HepG2 (cell line): ENCODE results near the gene AKR1A1. TPM values are rescaled to one million over a fixed set of nuclear protein-coding genes. Genes with fewer than 3 reads are reported as not detected.
A peak's percentile ranks its signal among the peaks of the same experiment; 100 is the strongest.

Source experiments
- AHR ChIP-seq: IDR thresholded peaks from 2 replicates; pipeline ENCODE4 v1.6.1; 2018; ENCODE audit warnings: missing genetic modification reagents, missing compliant biosample characterization
- EHMT2 ChIP-seq: fragments of 200-600 bp; sonication (generic); IDR thresholded peaks from 2 replicates; pipeline ENCODE4 v1.7.0; 2017; ENCODE audit warnings: antibody characterized with exemption, low read depth, low read length, borderline replicate concordance
- SMARCE1 ChIP-seq: fragments of 450-650 bp; IDR thresholded peaks from 2 replicates; pipeline ENCODE4 v1.6.1; 2017; ENCODE audit warnings: borderline replicate concordance
- ZMAT3 ChIP-seq: sonication (generic); formaldehyde crosslinking; conservative IDR thresholded peaks from 2 replicates; pipeline ENCODE4 v1.7.0; 2021; ENCODE audit warnings: missing genetic modification reagents
- ZNF12 ChIP-seq: sonication (generic); formaldehyde crosslinking; IDR thresholded peaks from 2 replicates; pipeline ENCODE4 v1.5.0; 2020; ENCODE audit warnings: missing genetic modification reagents
- ZNF703 ChIP-seq: sonication (generic); formaldehyde crosslinking; IDR thresholded peaks from 2 replicates; pipeline ENCODE4 v1.5.1; 2020; ENCODE audit warnings: missing genetic modification reagents, mild to moderate bottlenecking, moderate library complexity, borderline replicate concordance
- ZNF768 ChIP-seq: sonication (generic); formaldehyde crosslinking; IDR thresholded peaks from 2 replicates; pipeline ENCODE4 v1.4.0; 2020; ENCODE audit warnings: missing genetic modification reagents
- polyA plus RNA-seq, 8 experiments: library from polyadenylated mRNA; depleted of rRNA in 3 of 8; stranded (reverse) in 7 of 8; unstranded in 1 of 8; fragments of >200 nt; fragmentation: Illumina TruSeq in 4 of 8; extraction: Trizol in 4 of 8; gene quantifications; 2 replicates each; pipeline versions ENCODE4 v1.2.1 to v1.2.3, GENCODE V29; 2011 to 2016; ENCODE audit warnings: low read depth in 4 of 8, missing spikeins in 1 of 8, mixed read lengths in 1 of 8; ENCODE audit not compliant: insufficient read depth in 1 of 8
- total RNA-seq, 5 experiments: library from RNA; depleted of rRNA; stranded (reverse); fragments of >200 nt; fragmentation: Illumina TruSeq; extraction: Trizol; gene quantifications; 2 replicates each; pipeline ENCODE4 v1.2.3, GENCODE V29; 2016; ENCODE audit warnings: low read depth in 1 of 5
- TF ChIP-seq, protein P1 (sequence below): sonication (generic); formaldehyde crosslinking; IDR thresholded peaks from 2 replicates; pipeline ENCODE4 v1.4.0; 2020; ENCODE audit warnings: missing genetic modification reagents
- TF ChIP-seq, protein P2 (sequence below): sonication (generic); formaldehyde crosslinking; IDR thresholded peaks from 2 replicates; pipeline ENCODE4 v1.9.0; 2022; ENCODE audit warnings: missing genetic modification reagents, mild to moderate bottlenecking, borderline replicate concordance
- TF ChIP-seq, protein P3 (sequence below): sonication (generic); formaldehyde crosslinking; conservative IDR thresholded peaks from 2 replicates; pipeline ENCODE4 v1.8.0; 2022; ENCODE audit warnings: mild to moderate bottlenecking, moderate library complexity, missing genetic modification reagents
- TF ChIP-seq, protein P4 (sequence below): IDR thresholded peaks from 2 replicates; pipeline ENCODE4 v1.6.1; 2018; ENCODE audit warnings: missing genetic modification reagents, mild to moderate bottlenecking, missing compliant biosample characterization
- TF ChIP-seq, protein P5 (sequence below), 2 experiments: fragments of 450-650 bp in 1 of 2; sonication (generic) in 1 of 2; formaldehyde crosslinking; IDR thresholded peaks; 2 replicates each; pipeline versions ENCODE4 v1.5.0 to v1.8.0; 2020 to 2022; ENCODE audit warnings: mild to moderate bottlenecking in 1 of 2, missing genetic modification reagents in 1 of 2

The AKR1A1 gene
- total and polyA plus RNA-seq, 2 of the 13 experiments (the other 11 are each of a cell fraction or from before 2014, with no cell fraction given), result 181 to 217 TPM

DNA sequence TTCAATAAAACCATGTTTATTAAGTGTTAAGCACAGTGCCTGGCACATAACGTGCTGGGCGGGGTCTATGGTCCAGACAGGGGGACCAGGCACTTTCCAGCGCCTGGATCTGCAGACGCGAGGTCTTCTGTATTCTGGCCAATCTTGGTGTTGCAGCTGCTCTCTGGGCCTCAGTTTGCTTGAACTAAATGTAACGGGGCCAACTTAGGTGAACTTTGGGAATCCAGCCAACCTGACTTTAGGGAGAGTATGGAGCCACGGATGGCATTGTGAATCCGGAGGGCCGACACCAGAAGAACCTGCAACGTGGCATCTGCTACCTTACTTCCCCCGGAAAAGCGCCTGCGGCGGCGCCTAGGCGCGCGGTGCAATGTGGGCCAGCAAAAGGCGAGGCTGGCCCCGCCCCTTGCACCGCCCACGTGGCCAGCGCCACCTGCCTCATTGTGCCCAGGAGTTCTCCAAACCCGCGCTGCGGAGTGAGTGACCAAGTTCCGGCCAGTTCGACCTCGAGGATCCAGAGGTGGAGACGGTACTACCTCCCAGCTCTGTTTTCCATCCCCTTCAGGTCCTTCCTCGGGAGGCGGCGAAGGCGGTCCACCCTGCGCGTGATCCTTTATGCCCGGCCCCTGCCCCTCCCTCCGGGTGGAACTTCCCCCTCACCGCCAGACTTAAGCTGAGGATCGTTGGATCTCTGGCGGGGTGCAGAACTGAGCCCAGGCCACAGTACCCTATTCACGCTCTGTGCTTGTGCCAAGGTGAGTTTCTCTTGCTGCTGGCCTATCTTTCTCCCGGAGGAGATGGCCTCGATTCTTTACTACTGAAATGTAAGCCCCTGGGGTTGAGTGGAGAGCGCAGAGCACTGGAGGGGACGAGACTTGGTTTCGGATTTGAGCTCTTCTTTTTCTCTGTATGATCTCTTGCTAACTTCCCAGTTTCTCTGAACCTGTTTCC, at the start of gene AKR1A1 (continued):
- TF ChIP-seq, protein P1, sequence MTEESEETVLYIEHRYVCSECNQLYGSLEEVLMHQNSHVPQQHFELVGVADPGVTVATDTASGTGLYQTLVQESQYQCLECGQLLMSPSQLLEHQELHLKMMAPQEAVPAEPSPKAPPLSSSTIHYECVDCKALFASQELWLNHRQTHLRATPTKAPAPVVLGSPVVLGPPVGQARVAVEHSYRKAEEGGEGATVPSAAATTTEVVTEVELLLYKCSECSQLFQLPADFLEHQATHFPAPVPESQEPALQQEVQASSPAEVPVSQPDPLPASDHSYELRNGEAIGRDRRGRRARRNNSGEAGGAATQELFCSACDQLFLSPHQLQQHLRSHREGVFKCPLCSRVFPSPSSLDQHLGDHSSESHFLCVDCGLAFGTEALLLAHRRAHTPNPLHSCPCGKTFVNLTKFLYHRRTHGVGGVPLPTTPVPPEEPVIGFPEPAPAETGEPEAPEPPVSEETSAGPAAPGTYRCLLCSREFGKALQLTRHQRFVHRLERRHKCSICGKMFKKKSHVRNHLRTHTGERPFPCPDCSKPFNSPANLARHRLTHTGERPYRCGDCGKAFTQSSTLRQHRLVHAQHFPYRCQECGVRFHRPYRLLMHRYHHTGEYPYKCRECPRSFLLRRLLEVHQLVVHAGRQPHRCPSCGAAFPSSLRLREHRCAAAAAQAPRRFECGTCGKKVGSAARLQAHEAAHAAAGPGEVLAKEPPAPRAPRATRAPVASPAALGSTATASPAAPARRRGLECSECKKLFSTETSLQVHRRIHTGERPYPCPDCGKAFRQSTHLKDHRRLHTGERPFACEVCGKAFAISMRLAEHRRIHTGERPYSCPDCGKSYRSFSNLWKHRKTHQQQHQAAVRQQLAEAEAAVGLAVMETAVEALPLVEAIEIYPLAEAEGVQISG (CRISPR knock-in tag), result peak; percentile 92
- TF ChIP-seq AHR (CRISPR knock-in tag) (no peak), EHMT2 (no peak), SMARCE1 (no peak), ZMAT3 (CRISPR knock-in tag) (peak; percentile 87; the same call in 1 of the 2 replicates), ZNF768 (peak; percentile 68; the same call in 1 of the 2 replicates), ZNF703 (CRISPR knock-in tag) (no peak; the same call in 1 of the 2 replicates), ZNF12 (CRISPR knock-in tag) (no peak)
- TF ChIP-seq, protein P2, sequence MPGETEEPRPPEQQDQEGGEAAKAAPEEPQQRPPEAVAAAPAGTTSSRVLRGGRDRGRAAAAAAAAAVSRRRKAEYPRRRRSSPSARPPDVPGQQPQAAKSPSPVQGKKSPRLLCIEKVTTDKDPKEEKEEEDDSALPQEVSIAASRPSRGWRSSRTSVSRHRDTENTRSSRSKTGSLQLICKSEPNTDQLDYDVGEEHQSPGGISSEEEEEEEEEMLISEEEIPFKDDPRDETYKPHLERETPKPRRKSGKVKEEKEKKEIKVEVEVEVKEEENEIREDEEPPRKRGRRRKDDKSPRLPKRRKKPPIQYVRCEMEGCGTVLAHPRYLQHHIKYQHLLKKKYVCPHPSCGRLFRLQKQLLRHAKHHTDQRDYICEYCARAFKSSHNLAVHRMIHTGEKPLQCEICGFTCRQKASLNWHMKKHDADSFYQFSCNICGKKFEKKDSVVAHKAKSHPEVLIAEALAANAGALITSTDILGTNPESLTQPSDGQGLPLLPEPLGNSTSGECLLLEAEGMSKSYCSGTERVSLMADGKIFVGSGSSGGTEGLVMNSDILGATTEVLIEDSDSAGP (CRISPR knock-in tag), result peak; percentile 93
- TF ChIP-seq, protein P3, sequence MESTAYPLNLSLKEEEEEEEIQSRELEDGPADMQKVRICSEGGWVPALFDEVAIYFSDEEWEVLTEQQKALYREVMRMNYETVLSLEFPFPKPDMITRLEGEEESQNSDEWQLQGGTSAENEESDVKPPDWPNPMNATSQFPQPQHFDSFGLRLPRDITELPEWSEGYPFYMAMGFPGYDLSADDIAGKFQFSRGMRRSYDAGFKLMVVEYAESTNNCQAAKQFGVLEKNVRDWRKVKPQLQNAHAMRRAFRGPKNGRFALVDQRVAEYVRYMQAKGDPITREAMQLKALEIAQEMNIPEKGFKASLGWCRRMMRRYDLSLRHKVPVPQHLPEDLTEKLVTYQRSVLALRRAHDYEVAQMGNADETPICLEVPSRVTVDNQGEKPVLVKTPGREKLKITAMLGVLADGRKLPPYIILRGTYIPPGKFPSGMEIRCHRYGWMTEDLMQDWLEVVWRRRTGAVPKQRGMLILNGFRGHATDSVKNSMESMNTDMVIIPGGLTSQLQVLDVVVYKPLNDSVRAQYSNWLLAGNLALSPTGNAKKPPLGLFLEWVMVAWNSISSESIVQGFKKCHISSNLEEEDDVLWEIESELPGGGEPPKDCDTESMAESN (CRISPR knock-in tag), result peak; percentile 93
- TF ChIP-seq, protein P4, sequence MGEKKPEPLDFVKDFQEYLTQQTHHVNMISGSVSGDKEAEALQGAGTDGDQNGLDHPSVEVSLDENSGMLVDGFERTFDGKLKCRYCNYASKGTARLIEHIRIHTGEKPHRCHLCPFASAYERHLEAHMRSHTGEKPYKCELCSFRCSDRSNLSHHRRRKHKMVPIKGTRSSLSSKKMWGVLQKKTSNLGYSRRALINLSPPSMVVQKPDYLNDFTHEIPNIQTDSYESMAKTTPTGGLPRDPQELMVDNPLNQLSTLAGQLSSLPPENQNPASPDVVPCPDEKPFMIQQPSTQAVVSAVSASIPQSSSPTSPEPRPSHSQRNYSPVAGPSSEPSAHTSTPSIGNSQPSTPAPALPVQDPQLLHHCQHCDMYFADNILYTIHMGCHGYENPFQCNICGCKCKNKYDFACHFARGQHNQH (CRISPR knock-in tag), result peak; percentile 94
- TF ChIP-seq, protein P5, sequence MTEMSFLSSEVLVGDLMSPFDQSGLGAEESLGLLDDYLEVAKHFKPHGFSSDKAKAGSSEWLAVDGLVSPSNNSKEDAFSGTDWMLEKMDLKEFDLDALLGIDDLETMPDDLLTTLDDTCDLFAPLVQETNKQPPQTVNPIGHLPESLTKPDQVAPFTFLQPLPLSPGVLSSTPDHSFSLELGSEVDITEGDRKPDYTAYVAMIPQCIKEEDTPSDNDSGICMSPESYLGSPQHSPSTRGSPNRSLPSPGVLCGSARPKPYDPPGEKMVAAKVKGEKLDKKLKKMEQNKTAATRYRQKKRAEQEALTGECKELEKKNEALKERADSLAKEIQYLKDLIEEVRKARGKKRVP (CRISPR knock-in tag; IDR thresholded peaks at IDR 0.05), result peak in 1 of 2 experiments; percentile 59; a peak in 1 of 4 replicates
